ENCODE data around the gene UGT1A4.

- TF ChIP-seq CTCF (IDR thresholded peaks at IDR 0.05) (no peak), POLR2A (IDR thresholded peaks at IDR 0.05) (no peak)
Observed at GRCh38 chr2:233728723-233729301, 10.3 kb downstream of the UGT1A4 start, which contains the start of gene UGT1A3.
